ENCODE measurements around the gene CARM1. TPM values are rescaled to one million over a fixed set of nuclear protein-coding genes. Genes with fewer than 3 reads are reported as not detected.

Gene CARM1
- 10 to 100 TPM; 15.3 to 19.8 TPM for total RNA-seq

DNA sequence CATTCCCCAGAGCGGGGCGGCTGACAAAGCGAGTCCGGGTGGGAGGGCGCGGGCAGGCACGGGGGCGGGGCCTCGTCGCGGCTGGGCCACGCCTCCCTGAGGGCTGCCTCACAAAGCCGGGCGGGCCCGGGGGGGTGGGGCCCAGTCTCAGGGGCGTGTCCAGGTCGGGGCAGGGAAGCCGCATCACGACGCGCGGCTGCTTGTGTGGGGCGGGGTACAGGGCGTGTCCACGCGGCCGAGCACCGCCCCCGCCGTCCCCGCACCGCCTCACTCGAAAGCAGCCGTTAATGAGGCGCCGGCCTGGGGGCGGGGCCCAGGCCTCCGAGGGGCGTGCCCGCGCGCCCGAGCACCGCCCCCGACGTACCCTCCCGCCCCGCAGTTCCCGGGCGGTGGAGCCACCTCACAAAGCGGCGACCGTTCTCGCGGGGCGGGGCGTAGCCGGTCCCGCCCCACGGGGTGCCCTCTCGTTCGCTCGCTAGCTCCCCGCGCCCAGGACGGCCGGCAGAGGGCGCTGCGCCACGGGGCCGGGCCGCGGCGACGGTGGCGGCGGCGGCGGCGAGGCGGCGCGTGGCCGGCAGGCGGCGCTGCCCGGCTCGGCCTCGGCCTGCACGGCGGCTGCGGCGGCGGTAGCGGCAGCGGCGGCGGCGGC, at the start of gene CARM1:
TSS of gene CARM1 (plus strand) at position 599 of the 649 bp plus-strand sequence. CDS start 150 bp downstream, outside the sequence.
- H3K36me3 ChIP-seq, result no peaks in the 10 kb centered on the region
- H3K27ac ChIP-seq, result peak within 1 kb of the TSS; percentile 80 to 83
- peak; percentile 99 for DNase-seq (ENCODE audit: low spot score)
- H3K4me3 ChIP-seq, result peak within 1 kb of the TSS; percentile 74 to 84
- H3K27me3 ChIP-seq, result no peaks in the 10 kb centered on the region
- TF ChIP-seq, protein P1, sequence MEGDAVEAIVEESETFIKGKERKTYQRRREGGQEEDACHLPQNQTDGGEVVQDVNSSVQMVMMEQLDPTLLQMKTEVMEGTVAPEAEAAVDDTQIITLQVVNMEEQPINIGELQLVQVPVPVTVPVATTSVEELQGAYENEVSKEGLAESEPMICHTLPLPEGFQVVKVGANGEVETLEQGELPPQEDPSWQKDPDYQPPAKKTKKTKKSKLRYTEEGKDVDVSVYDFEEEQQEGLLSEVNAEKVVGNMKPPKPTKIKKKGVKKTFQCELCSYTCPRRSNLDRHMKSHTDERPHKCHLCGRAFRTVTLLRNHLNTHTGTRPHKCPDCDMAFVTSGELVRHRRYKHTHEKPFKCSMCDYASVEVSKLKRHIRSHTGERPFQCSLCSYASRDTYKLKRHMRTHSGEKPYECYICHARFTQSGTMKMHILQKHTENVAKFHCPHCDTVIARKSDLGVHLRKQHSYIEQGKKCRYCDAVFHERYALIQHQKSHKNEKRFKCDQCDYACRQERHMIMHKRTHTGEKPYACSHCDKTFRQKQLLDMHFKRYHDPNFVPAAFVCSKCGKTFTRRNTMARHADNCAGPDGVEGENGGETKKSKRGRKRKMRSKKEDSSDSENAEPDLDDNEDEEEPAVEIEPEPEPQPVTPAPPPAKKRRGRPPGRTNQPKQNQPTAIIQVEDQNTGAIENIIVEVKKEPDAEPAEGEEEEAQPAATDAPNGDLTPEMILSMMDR (IDR thresholded peaks at IDR 0.05), result peak; percentile 59 to 76
- peaks cover 0 to 26% of the 10 kb centered on the region in 2 donors for H3K4me1 ChIP-seq
- H3K9me3 ChIP-seq, result no peaks in the 10 kb centered on the region

DNA sequence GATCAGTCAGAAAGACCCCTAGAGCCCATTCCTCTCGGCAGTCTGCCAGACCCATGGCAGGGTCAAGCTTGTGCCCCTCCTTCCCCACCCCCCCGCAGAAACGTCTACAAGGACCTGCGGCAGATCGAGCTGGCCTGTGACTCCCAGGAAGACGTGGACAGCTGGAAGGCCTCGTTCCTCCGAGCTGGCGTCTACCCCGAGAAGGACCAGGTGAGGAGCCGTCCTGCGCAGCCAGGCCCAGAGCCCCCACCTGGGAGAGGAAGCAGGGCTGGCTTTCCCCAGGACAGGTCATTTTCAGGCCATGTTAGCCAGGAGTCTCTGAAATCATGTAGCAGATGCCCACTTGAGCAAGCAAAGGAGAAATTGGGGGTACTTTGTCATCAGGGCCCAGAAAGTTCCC, 47.7 kb upstream of the CARM1 start:
- TF ChIP-seq, protein P1 (IDR thresholded peaks at IDR 0.05), result no peak
- Histone ChIP-seq H3K4me3 (no peak overlapping the region), H3K27me3 (no peaks in the 10 kb centered on the region), H3K9me3 (no peaks in the 10 kb centered on the region), H3K27ac (no peak overlapping the region), H3K36me3 (peaks cover 76% of the 10 kb centered on the region), H3K4me1 (no peaks in the 10 kb centered on the region)
- no peak for DNase-seq (ENCODE audit: low spot score)

DNA sequence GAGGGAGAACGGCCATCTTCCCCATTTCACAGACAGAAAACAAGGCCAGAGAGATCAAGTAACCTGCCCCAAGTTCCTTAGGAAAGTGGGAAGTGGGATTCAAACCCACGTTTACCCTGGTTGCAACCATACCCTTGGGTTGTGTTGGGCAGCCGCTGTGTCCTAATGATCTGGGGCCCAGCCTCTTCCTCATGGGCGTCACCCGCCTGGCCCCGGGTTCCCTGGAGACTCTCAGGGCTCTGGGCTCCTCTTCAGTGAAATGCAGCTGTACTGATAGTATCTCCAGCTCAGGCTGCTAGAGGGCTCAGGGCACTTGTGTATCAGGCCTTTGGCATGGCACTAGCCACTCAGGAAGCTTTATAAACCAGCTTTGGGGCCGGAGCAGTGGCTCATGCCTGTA, 45.1 kb upstream of the CARM1 start:
- no peak overlapping the region for H3K4me3 ChIP-seq
- no peaks in the 10 kb centered on the region for H3K9me3 ChIP-seq
- H3K27me3 ChIP-seq, result no peaks in the 10 kb centered on the region
- DNase-seq (ENCODE audit: low spot score), result no peak
- no peak overlapping the region for H3K27ac ChIP-seq
- H3K4me1 ChIP-seq, result no peaks in the 10 kb centered on the region
- TF ChIP-seq, protein P1 (IDR thresholded peaks at IDR 0.05), result no peak
- peaks cover 80% of the 10 kb centered on the region for H3K36me3 ChIP-seq

DNA sequence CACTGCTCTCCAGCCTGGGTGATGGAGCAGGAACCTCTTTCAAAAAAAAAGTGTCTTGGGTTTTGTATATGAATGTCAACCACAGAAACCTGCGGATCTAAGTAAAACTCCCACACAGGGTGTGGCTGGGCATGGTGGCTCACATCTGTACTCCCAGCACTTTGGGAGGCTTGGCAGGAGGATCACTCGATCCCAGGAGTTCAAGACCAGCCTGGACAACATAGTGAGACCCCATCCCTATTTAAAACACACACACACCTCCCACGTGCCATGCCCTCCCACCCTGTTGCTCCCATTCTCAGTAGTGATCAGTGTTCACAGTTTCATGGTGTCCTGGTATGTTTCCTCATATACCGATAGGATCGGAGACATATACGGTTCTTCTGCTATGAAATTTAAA, 44.5 kb upstream of the CARM1 start:
- TF ChIP-seq, protein P1 (IDR thresholded peaks at IDR 0.05), result no peak
- H3K4me3 ChIP-seq, result no peak overlapping the region
- H3K27ac ChIP-seq, result no peak overlapping the region
- no peaks in the 10 kb centered on the region for H3K9me3 ChIP-seq
- DNase-seq (ENCODE audit: low spot score), result no peak
- peaks cover 77% of the 10 kb centered on the region for H3K36me3 ChIP-seq
- H3K4me1 ChIP-seq, result no peaks in the 10 kb centered on the region
- H3K27me3 ChIP-seq, result no peaks in the 10 kb centered on the region

DNA sequence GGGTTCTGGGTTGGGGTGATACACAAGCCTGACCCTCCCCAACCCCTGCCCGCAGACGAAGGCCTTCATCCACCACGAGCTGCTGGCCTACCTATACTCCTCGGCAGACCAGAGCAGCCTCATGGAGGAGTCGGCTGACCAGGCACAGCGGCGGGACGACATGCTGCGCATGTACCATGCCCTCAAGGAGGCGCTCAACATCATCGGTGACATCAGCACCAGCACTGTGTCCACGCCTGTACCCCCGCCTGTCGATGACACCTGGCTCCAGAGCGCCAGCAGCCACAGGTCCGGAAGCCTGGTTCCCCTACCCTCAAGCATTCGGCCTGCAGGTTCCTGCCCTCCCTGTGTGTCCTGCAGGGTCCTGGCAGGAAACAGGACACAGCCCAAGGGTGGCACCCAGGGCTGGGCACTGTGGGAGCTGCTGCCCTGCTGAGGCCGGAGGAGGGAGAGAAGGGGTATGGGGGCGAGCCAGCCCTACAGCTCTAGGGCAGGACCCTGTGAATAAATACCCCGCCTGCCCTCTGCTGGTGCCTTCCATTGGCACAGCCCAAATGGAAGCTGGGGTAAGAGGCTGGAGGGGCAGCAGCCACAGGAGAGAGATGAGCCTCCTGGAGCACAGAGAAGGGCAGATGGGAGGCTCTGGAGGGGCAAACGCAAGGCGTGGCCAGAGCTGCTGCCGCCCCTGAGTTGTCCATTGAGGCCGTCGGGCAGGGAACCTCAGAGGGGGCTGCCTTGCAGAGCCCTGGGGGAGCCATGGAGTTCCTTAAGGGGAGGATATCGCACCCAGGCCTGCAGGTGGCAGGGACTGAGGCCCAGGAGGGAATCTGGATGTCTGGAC, 42.2 kb upstream of the CARM1 start:
- no peak for DNase-seq (ENCODE audit: low spot score)
- Histone ChIP-seq H3K4me3 (no peak overlapping the region), H3K27ac (no peak overlapping the region), H3K9me3 (no peaks in the 10 kb centered on the region), H3K36me3 (peaks cover 71% of the 10 kb centered on the region), H3K27me3 (no peaks in the 10 kb centered on the region), H3K4me1 (no peaks in the 10 kb centered on the region)
- TF ChIP-seq, protein P1 (IDR thresholded peaks at IDR 0.05), result no peak
